D721Med (cell line): ENCODE measurements around the gene SHROOM3.
"Not testable (repeated sequence)": the region's sequence is repeated elsewhere in the genome, so short reads cannot be mapped to it uniquely, and the experiment has no call there.

ENCODE experiments used
- DNase-seq: peaks from one replicate; pipeline ENCODE4 v3.0.0; 2011; ENCODE audit warnings: low spot score; ENCODE audit not compliant: insufficient read length
- FAIRE-seq: peaks from 2 replicates; lab custom pipeline; 2011; peaks lifted over from hg19 to GRCh38; lab: Jason Lieb, UNC
- TF ChIP-seq, protein P1 (sequence below): IDR thresholded peaks from 2 replicates; pipeline ENCODE4 v1.5.1; 2012; ENCODE audit warnings: mild to moderate bottlenecking, control low read depth; ENCODE audit not compliant: insufficient read depth; ENCODE audit errors: missing control alignments

The SHROOM3 gene

DNA sequence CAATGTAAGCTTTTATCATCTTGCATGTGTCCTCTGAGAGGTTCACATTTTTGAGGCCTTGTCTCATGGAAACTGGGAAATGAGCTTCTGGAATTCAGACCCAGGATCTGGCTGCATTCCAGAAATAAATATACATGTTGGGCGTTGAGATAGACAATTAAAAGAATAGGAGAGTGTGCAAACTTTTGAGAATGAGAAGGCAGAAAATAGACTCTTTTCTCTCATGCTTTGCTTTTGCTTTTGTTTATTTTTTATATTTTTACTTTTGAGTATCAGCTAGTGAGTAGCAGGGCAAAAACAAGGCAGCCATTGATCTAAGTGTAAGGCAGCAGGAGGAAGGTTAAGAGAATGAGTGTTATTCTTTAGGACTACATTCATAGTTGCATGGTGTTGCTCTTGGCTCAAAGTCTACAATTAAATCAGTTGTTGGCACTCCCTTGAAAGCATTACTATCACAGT, 12.4 kb downstream of the SHROOM3 start:
- FAIRE-seq (no peak), DNase-seq (no peak)
- TF ChIP-seq, protein P1, sequence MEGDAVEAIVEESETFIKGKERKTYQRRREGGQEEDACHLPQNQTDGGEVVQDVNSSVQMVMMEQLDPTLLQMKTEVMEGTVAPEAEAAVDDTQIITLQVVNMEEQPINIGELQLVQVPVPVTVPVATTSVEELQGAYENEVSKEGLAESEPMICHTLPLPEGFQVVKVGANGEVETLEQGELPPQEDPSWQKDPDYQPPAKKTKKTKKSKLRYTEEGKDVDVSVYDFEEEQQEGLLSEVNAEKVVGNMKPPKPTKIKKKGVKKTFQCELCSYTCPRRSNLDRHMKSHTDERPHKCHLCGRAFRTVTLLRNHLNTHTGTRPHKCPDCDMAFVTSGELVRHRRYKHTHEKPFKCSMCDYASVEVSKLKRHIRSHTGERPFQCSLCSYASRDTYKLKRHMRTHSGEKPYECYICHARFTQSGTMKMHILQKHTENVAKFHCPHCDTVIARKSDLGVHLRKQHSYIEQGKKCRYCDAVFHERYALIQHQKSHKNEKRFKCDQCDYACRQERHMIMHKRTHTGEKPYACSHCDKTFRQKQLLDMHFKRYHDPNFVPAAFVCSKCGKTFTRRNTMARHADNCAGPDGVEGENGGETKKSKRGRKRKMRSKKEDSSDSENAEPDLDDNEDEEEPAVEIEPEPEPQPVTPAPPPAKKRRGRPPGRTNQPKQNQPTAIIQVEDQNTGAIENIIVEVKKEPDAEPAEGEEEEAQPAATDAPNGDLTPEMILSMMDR, result no peak

DNA sequence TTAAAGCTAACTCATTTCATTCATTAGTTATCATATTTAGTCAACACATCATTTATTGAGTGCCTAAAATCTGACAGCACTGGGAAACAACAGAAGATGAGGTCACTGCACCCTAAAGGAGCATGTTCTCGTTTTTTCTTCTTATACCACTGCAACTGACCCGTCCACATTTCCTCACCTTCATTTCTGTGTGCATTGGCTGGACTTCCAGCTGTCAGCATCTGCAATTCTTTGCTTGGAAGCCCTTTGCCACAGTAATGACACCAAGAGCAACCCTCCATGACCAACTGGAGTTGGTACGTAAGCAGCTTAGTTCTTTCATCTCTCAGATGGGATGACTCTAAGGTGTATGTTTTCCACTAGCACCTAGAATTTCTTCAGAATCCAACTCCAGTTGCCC, 13.2 kb downstream of the SHROOM3 start:
- FAIRE-seq (no peak), DNase-seq (no peak)
- TF ChIP-seq, protein P1, result no peak

DNA sequence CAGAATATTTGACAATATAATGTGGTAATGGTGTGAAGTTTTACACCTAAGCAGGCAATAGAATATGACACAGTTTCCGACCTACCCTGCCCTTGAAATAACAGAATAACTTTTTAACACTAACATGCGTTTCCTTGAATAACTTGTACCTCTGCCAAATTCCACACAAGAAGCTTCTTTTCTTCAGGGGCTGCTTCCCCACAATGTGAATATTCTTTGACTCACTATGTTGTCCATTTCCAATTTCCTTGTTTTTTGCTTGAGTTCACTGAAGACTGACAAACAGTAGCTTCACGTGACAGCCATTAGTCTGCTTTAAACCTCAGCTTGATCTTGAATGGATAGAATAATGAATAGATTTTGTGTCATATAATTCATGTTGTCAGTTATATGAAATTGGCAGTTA, 14.3 kb downstream of the SHROOM3 start:
- DNase-seq (no peak), FAIRE-seq (no peak)
- TF ChIP-seq, protein P1, result no peak

DNA sequence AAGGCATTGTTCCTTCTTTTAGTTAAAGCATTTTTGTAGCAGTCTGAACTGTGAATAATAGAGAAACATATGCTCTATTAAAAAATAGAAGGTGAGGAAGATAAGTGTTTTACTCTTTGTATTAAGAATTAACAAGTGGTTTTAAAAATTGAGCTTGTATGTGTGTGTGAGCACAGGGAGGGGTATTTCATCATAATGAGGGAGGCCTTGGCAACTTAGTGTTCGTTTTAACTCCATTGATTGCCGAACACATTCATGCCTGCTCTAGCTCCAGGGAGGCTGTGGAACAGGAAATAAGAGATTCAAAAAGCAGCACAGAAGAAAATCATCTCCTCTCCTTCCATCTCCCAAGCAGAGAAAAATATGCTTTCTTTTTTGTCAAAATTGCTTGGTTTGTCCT, 14.8 kb downstream of the SHROOM3 start:
- TF ChIP-seq, protein P1, result no peak
- FAIRE-seq (no peak), DNase-seq (no peak)

DNA sequence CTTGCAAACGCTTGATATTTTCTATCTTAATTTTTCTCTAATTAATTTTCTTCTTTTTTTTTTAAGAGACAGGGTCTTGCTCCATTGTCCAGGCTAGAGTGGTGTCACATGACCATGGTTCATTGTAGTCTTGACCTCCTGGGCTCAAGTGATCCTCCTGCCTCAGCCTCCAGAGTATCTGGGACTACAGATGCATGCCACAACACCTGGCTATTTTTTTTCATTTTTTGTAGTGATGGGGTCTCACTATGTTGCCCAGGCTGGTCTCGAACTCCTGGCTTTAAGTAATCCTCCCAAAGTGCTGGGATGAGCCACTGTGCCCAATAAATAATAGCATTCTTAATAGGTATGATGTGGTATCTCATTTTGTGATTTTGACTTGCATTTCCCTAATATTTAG, 18.2 kb downstream of the SHROOM3 start:
- DNase-seq (no peak), FAIRE-seq (no peak)
- TF ChIP-seq, protein P1, result no peak

DNA sequence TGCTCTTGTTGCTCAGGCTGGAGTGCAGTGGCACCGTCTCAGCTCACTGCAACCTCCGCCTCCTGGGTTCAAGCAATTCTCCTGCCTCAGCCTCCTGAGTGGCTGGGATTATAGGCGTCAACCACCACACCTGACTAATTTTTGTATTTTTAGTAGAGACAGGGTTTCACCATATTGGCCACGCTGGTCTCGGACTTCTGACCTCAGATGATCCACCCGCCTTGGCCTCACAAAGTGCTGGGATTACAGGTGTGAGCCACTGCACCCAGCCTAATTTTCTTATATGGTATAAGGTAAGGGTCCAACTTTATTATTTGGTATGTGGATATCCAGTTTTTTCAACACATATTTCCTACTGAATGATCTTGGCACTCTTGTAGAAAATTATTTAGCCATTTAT, 19.0 kb downstream of the SHROOM3 start:
- not testable (repeated sequence) for DNase-seq, FAIRE-seq

DNA sequence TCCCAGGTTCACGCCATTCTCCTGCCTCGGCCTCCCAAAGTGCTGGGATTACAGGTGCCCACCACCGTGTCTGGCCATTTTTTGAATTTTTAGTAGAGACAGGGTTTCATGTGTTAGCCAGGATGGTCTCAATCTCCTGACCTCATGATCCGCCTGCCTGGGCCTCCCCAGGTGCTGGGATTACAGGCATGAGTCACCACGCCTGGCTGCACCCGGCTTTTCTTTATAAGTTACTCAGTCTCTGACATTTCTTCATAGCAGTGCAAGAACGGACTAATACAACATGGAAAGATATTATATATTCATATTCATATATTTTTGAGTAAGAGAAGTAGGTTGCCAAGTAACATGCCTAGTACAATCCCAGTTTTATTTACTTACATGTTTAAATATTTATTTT, 22.9 kb downstream of the SHROOM3 start:
- FAIRE-seq (no peak), DNase-seq (no peak)
- TF ChIP-seq, protein P1, result no peak

DNA sequence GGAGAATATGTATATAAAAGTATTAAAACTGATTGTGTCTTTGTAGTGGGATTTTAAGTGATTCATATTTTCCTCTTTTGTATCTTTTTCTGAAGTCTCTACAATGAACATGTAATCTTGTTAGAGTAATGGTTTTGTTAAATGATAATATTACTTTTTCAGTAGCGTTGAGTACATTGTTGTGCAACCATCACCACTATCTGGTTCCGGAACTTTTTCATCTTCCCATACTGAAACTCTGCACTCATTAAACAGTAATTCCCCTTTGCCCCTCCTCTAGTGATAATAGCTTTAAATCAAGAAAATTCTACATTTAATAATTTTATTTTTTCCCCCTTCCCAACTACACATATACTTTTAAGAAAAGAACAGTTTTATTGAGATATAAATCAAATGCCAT, 23.3 kb downstream of the SHROOM3 start:
- FAIRE-seq, result no peak
- no peak for DNase-seq
- TF ChIP-seq, protein P1, result no peak
